A549 (cell line): ENCODE data around the gene DSPP. TPM values are rescaled to one million over a fixed set of nuclear protein-coding genes. Genes with fewer than 3 reads are reported as not detected.

ENCODE experiments used
- ATAC-seq, 2 experiments: fragments of 200-7000 bp in 1 of 2; fragments of >200 bp in 1 of 2; cut with Nextera tagmentation in 1 of 2; cut with Tn5 transposase in 1 of 2; 3 replicates each; pipeline versions ENCODE4 v1.8.0 to v1.9.1; 2018 to 2020; ENCODE audit warnings: mild to moderate bottlenecking in 1 of 2, moderate library complexity in 1 of 2
- CTCF ChIA-PET: fragments of 300-600 bp; sonication (Branson Sonifier 250); formaldehyde crosslinking; extraction: SDS; loops from one replicate; lab custom pipeline; 2021; ENCODE audit warnings: antibody characterized with exemption, inconsistent platforms; lab: Yijun Ruan, JAX
- POLR2A ChIA-PET: fragments of 350-600 bp; formaldehyde crosslinking; extraction: SDS; loops from one replicate; lab custom pipeline; 2021; ENCODE audit warnings: antibody characterized with exemption, inconsistent platforms; lab: Yijun Ruan, JAX
- DNase-seq, 2 experiments: peaks; one replicate each; pipeline versions ENCODE4 v3.0.0 to v3.0.0-alpha.2; 2011 to 2016; ENCODE audit warnings: low read depth in 1 of 2, low spot score in 1 of 2
- FAIRE-seq: peaks from 2 replicates; lab custom pipeline; 2011; peaks lifted over from hg19 to GRCh38; lab: Jason Lieb, UNC
- H3K27ac ChIP-seq, 2 experiments: fragments of >200 bp; sonication (Bioruptor Twin); formaldehyde crosslinking; 3 replicates each; pipeline ENCODE4 v1.5.1; 2016 to 2017
- H3K4me1 ChIP-seq: fragments of >200 bp; sonication (Bioruptor Twin); formaldehyde crosslinking; 3 replicates; pipeline ENCODE4 v1.6.1; 2016
- H3K4me2 ChIP-seq: fragments of >200 bp; sonication (Bioruptor Twin); formaldehyde crosslinking; 3 replicates; pipeline ENCODE4 v1.6.1; 2016
- H3K4me3 ChIP-seq: fragments of >200 bp; sonication (Bioruptor Twin); formaldehyde crosslinking; 3 replicates; pipeline ENCODE4 v1.5.1; 2016
- H3K9me3 ChIP-seq: fragments of >200 bp; sonication (Bioruptor Twin); formaldehyde crosslinking; 3 replicates; pipeline ENCODE4 v1.6.1; 2016
- BHLHE40 ChIP-seq: IDR thresholded peaks from 2 replicates; pipeline ENCODE4 v1.6.1; 2012; ENCODE audit warnings: low read depth, low read length, inconsistent platforms
- CBX8 ChIP-seq: fragments of 200-600 bp; sonication (generic); IDR thresholded peaks from 2 replicates; pipeline ENCODE4 v1.6.1; 2016
- CHD2 ChIP-seq: fragments of 150-350 bp; IDR thresholded peaks from 2 replicates; pipeline ENCODE4 v1.6.1; 2014; ENCODE audit warnings: low read length; ENCODE audit not compliant: partially characterized antibody
- CHD4 ChIP-seq: fragments of 200-600 bp; sonication (generic); IDR thresholded peaks from 2 replicates; pipeline ENCODE4 v1.6.1; 2016; ENCODE audit warnings: antibody characterized with exemption, mild to moderate bottlenecking, borderline replicate concordance
- EHF ChIP-seq: fragments of 250-450 bp; sonication (Bioruptor Pico); IDR thresholded peaks from 2 replicates; pipeline ENCODE4 v1.5.0; 2020; ENCODE audit warnings: mild to moderate bottlenecking
- EHMT2 ChIP-seq: fragments of 200-600 bp; sonication (generic); IDR thresholded peaks from 2 replicates; pipeline ENCODE4 v1.6.1; 2016; ENCODE audit warnings: antibody characterized with exemption, low read depth, mild to moderate bottlenecking, moderate library complexity
- HEYL ChIP-seq: fragments of 250-450 bp; sonication (Bioruptor Pico); IDR thresholded peaks from 2 replicates; pipeline ENCODE4 v1.8.0; 2021; ENCODE audit warnings: mild to moderate bottlenecking, moderate library complexity
- HMGXB4 ChIP-seq: fragments of 250-450 bp; sonication (Bioruptor Pico); IDR thresholded peaks from 2 replicates; pipeline ENCODE4 v1.5.0; 2021; ENCODE audit warnings: mild to moderate bottlenecking, moderate library complexity, borderline replicate concordance
- HOXB5 ChIP-seq: fragments of 250-450 bp; sonication (Bioruptor Pico); IDR thresholded peaks from 2 replicates; pipeline ENCODE4 v1.5.0; 2020; ENCODE audit warnings: mild to moderate bottlenecking, moderate library complexity
- JUNB ChIP-seq: fragments of >200 bp; sonication (Bioruptor Twin); formaldehyde crosslinking; IDR thresholded peaks from 2 replicates; pipeline ENCODE4 v1.6.1; 2016
- MAX ChIP-seq: IDR thresholded peaks from 2 replicates; pipeline ENCODE4 v1.6.1; 2012
- PHF8 ChIP-seq: fragments of 200-600 bp; sonication (generic); IDR thresholded peaks from 2 replicates; pipeline ENCODE4 v1.6.1; 2016; ENCODE audit warnings: low read depth, mild to moderate bottlenecking, antibody characterized with exemption, moderate library complexity, borderline replicate concordance
- RARB ChIP-seq: fragments of 250-450 bp; sonication (Bioruptor Pico); IDR thresholded peaks from 2 replicates; pipeline ENCODE4 v1.8.0; 2021; ENCODE audit warnings: mild to moderate bottlenecking, moderate library complexity
- RCOR1 ChIP-seq: fragments of 150-350 bp; IDR thresholded peaks from 2 replicates; pipeline ENCODE4 v1.6.1; 2014; ENCODE audit warnings: antibody characterized with exemption, low read length, low read depth
- REST ChIP-seq: fragments of 200-600 bp; sonication (generic); IDR thresholded peaks from 2 replicates; pipeline ENCODE4 v1.6.1; 2016; ENCODE audit warnings: antibody characterized with exemption, mild to moderate bottlenecking, moderate library complexity
- RFX5 ChIP-seq: fragments of 450-650 bp; IDR thresholded peaks from 2 replicates; pipeline ENCODE4 v1.7.1; 2014; ENCODE audit warnings: antibody characterized with exemption, mild to moderate bottlenecking, moderate library complexity
- RNF2 ChIP-seq: fragments of 200-600 bp; sonication (generic); IDR thresholded peaks from 2 replicates; pipeline ENCODE4 v1.6.1; 2016; ENCODE audit warnings: low read depth, mild to moderate bottlenecking, antibody characterized with exemption, moderate library complexity, borderline replicate concordance
- SMC3 ChIP-seq: fragments of >200 bp; sonication (Bioruptor Twin); formaldehyde crosslinking; IDR thresholded peaks from 3 replicates; pipeline ENCODE4 v1.6.1; 2018; ENCODE audit warnings: inconsistent platforms
- TP53 ChIP-seq: fragments of 250-450 bp; sonication (Bioruptor Pico); IDR thresholded peaks from 2 replicates; pipeline ENCODE4 v1.5.0; 2021; ENCODE audit warnings: mild to moderate bottlenecking, moderate library complexity
- ZFP36 ChIP-seq: fragments of 450-650 bp; IDR thresholded peaks from 2 replicates; pipeline ENCODE4 v1.6.1; 2014; ENCODE audit warnings: borderline replicate concordance; ENCODE audit not compliant: partially characterized antibody
- WGBS: methylation state at CpG from one replicate; pipeline ENCODE4 v1.1.6; 2017; ENCODE audit errors: missing lambda C conversion rate; 5-methylcytosine and 5-hydroxymethylcytosine counted together
- polyA minus RNA-seq: library from RNA; depleted of rRNA, polyadenylated mRNA; stranded (reverse); fragments of >200 nt; gene quantifications from 2 replicates; pipeline ENCODE4 v1.2.3, GENCODE V29; 2011; rRNA and poly(A)+ RNA removed
- polyA plus RNA-seq, 4 experiments: library from polyadenylated mRNA; depleted of rRNA in 3 of 4; stranded (reverse); fragments of >200 nt; fragmentation: RNase III in 1 of 4; extraction: RNeasy Plus Mini Kit Qiagen cat#74134 plus additional on column Dnase treatment in 1 of 4; gene quantifications; 2 replicates in 3 of 4; 3 replicates in 1 of 4; pipeline ENCODE4 v1.2.3, GENCODE V29; 2011 to 2017
- TF ChIP-seq, protein P1 (sequence below): fragments of 250-450 bp; sonication (Bioruptor Pico); IDR thresholded peaks from 2 replicates; pipeline ENCODE4 v1.5.0; 2020; ENCODE audit warnings: low read depth, mild to moderate bottlenecking, moderate library complexity

DSPP gene
- polyA plus RNA-seq (2011; rRNA removed) (not detected in 2 replicates), polyA plus RNA-seq (2017; fragmentation: RNase III; extraction: RNeasy Plus Mini Kit Qiagen cat#74134 plus additional on column Dnase treatment) (not detected in 3 replicates), polyA minus RNA-seq (not detected in 2 replicates)
- polyA plus RNA-seq (2012; cell fraction: cytosol; rRNA removed): not detected in 2 replicates
- polyA plus RNA-seq (2012; cell fraction: nucleus; rRNA removed): not detected in 2 replicates

DNA sequence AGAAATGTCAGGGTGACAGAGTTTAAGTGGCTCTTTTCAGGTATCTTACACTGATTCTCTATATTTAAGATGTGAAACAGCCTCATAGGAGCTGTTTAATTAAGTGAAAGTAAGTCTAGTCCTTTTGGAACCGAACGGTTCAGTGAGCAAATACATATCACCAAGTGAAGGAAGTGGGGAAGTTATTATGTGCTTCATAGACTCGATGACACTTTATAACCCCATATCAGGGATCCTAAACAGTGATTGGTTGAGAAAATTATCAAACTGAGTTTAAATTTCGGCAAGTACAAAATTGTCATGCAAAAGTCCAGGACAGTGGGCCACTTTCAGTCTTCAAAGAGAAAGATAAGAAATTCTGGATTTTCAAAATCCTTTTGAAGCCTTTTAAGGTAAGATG, at the start of gene DSPP:
DSPP (plus strand) TSS at position 301 of the 400 bp plus-strand sequence. CDS start 2,380 bp downstream, outside the sequence.
- ATAC-seq (no peak), DNase-seq (no peak), FAIRE-seq (no peak)
- no peaks in the 10 kb centered on the region for H3K4me1 ChIP-seq
- ChIA-PET POLR2A (no interaction called here), CTCF (interaction anchor here (0.6 kb wide), 1 partner anchor 244 kb away, joined by 3 read pairs; no protein-coding TSS in a partner anchor)
- WGBS: 46% methylated on average over 4 of the region's 4 CpGs
- H3K4me3 ChIP-seq: no peak within 1 kb of the TSS
- H3K4me2 ChIP-seq: no peak within 1 kb of the TSS
- TF ChIP-seq HEYL (CRISPR knock-in tag) (no peak), CHD4 (no peak), PHF8 (no peak), RARB (CRISPR knock-in tag) (no peak), RNF2 (no peak)
- no peaks in the 10 kb centered on the region for H3K9me3 ChIP-seq
- H3K27ac ChIP-seq: no peak within 1 kb of the TSS

DNA sequence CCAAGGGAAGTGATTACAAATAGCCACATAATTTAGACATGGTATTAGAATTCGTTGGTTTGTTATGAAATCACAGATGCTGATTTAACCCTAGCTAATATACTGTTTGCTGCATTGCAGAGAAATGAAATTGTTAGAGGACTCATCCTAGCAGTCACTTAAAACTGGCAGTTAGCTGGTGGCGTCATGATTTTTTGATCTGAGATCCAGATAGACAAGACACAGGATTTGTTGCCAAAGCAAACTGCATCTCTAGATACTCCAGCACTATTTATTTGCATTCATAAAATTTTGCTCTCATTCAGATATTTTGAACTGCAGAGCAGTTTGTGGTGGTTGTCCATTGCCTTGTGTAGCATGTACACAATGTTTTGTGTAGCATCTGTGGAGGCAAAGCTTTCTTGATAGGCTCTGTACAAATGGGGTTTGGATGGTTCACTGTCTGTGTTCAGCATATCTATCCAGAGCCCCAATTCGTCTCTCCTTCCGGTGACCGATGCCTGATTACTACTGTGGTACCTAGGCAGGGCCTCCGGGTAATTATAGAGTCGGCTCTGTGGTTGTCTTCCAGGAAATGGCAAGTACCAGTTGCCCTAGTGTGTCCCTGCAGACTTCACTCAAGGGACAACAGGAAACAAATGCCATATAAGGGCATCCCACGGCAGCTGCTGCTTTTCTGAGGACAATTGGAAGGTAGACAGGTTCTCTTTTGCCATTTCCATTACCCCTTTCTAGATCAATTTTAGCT, 49.1 kb upstream of the DSPP start:
- no peak; a peak in 1 of 6 replicates for ATAC-seq

DNA sequence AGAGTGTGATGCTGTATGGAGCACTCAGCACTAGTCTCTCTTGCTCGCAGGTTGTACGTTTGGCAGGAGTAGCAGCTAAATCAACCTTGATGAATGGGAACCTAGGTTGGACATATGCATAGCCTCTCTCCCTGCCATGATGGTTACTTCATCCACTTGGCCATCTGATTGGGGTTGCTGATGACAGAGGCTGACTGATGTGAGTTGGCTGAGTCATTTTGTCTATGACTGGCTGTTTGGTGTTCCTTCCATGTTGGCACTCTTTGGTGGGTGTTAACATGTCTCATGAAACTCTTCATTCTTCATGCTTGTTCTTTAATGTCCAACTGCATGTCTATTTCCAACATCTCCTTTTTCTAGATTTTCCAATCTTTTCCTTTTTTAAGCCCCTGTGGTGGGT, 47.5 kb upstream of the DSPP start:
- 93% methylated on average over 2 of the region's 2 CpGs for WGBS
- H3K4me1 ChIP-seq: peaks cover 21% of the 10 kb centered on the region
- ATAC-seq: no peak
- FAIRE-seq: no peak
- H3K4me3 ChIP-seq: no peak overlapping the region
- no peak for DNase-seq
- POLR2A ChIA-PET: no interaction called here
- CTCF ChIA-PET: interaction anchor here (1.2 to 1.5 kb wide), 2 partner anchors 8 to 278 kb away, joined by 3 to 6 read pairs; no protein-coding TSS in a partner anchor
- no peaks in the 10 kb centered on the region for H3K9me3 ChIP-seq
- no peak overlapping the region for H3K4me2 ChIP-seq
- no peak overlapping the region for H3K27ac ChIP-seq
- TF ChIP-seq, protein P1, sequence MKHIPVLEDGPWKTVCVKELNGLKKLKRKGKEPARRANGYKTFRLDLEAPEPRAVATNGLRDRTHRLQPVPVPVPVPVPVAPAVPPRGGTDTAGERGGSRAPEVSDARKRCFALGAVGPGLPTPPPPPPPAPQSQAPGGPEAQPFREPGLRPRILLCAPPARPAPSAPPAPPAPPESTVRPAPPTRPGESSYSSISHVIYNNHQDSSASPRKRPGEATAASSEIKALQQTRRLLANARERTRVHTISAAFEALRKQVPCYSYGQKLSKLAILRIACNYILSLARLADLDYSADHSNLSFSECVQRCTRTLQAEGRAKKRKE (CRISPR knock-in tag): no peak
- TF ChIP-seq RCOR1 (no peak), SMC3 (no peak), HMGXB4 (no peak), MAX (no peak), ZFP36 (no peak), CHD2 (no peak), TP53 (CRISPR knock-in tag) (no peak), HOXB5 (no peak), RARB (CRISPR knock-in tag) (no peak), JUNB (no peak), EHMT2 (no peak), BHLHE40 (no peak)

More for the DNA sequence above, 49.1 kb upstream of the DSPP start:
- Histone ChIP-seq H3K4me3 (no peak overlapping the region), H3K4me2 (no peak overlapping the region), H3K27ac (no peak overlapping the region), H3K4me1 (peaks cover 25% of the 10 kb centered on the region)
- 70% methylated on average over 8 of the region's 8 CpGs for WGBS
- CTCF ChIA-PET: interaction anchor here (1.2 to 1.5 kb wide), 3 partner anchors 9 to 279 kb away, joined by 3 to 6 read pairs (median 3); no protein-coding TSS in a partner anchor
- no peak for DNase-seq
- TF ChIP-seq EHMT2: no peak
- no peak for TF ChIP-seq REST
- TF ChIP-seq PHF8: no peak
- TF ChIP-seq RFX5: no peak
- TF ChIP-seq CBX8: no peak
- TF ChIP-seq CHD2: no peak
- no peak for TF ChIP-seq EHF (CRISPR knock-in tag)
- TF ChIP-seq, all 56 proteins: peak for 0
- no peaks in the 10 kb centered on the region for H3K9me3 ChIP-seq
- no peak for FAIRE-seq
- POLR2A ChIA-PET: no interaction called here
